Transverse colon (tissue), 4 donors: Measurements from ENCODE around the gene RPS6KB1. TPM values are rescaled to one million over a fixed set of nuclear protein-coding genes. Genes with fewer than 3 reads are reported as not detected.
"Not testable (repeated sequence)": the region's sequence is repeated elsewhere in the genome, so short reads cannot be mapped to it uniquely, and the experiment has no call there.

Experiments
- DNase-seq: peaks from one replicate; pipeline ENCODE4 v3.0.0-alpha.2; 2019
- H3K27ac ChIP-seq, 4 donors: fragments of 200-600 bp; sonication (generic); 2 replicates each; pipeline ENCODE4 v1.5.1; 2016 to 2018; ENCODE audit warnings: inconsistent platforms in 4 of 4
- H3K27me3 ChIP-seq: fragments of 200-600 bp; sonication (generic); 2 replicates; pipeline ENCODE4 v1.5.1; 2017; ENCODE audit warnings: inconsistent platforms
- H3K36me3 ChIP-seq, 4 donors: fragments of 200-600 bp; sonication (generic); 2 replicates each; pipeline ENCODE4 v1.5.1; 2017 to 2019; ENCODE audit warnings: inconsistent platforms in 4 of 4
- H3K4me1 ChIP-seq, 4 donors: fragments of 200-600 bp; sonication (generic); 2 replicates each; pipeline ENCODE4 v1.5.1; 2017 to 2020; ENCODE audit warnings: inconsistent platforms in 4 of 4
- H3K4me3 ChIP-seq, 4 donors: fragments of 200-600 bp; sonication (generic); 1 replicate in 1 of 4; 2 replicates in 3 of 4; pipeline versions ENCODE4 v1.5.1 to v1.6.1; 2017 to 2019; ENCODE audit warnings: inconsistent platforms in 4 of 4
- H3K9me3 ChIP-seq, 2 donors: fragments of 200-600 bp; sonication (generic); 2 replicates each; pipeline ENCODE4 v1.5.1; 2017 to 2019; ENCODE audit warnings: inconsistent platforms in 2 of 2
- CTCF ChIP-seq, 5 experiments: fragments of 200-600 bp in 3 of 5; fragments of 450-650 bp in 2 of 5; sonication (generic) in 3 of 5; IDR thresholded peaks; 1 replicate in 2 of 5; 2 replicates in 3 of 5; pipeline ENCODE4 v1.5.1; 2016 to 2017; ENCODE audit warnings: antibody characterized with exemption in 5 of 5, inconsistent platforms in 3 of 5, mild to moderate bottlenecking in 2 of 5, moderate library complexity in 1 of 5
- EP300 ChIP-seq: sonication (generic); formaldehyde crosslinking; IDR thresholded peaks from one replicate; pipeline ENCODE4 v1.6.1; 2017; ENCODE audit warnings: antibody characterized with exemption, low read depth
- POLR2A ChIP-seq: fragments of 450-650 bp; IDR thresholded peaks from one replicate; pipeline ENCODE4 v1.6.1; 2016; ENCODE audit warnings: antibody characterized with exemption, mild to moderate bottlenecking, moderate library complexity
- POLR2AphosphoS5 ChIP-seq, 3 donors: sonication (generic); formaldehyde crosslinking; IDR thresholded peaks; one replicate each; pipeline ENCODE4 v1.6.1; 2016; ENCODE audit warnings: antibody characterized with exemption in 3 of 3
- WGBS, 2 donors: methylation state at CpG; one replicate each; pipeline ENCODE4 v1.1.5; 2018; ENCODE audit warnings: low coverage in 1 of 2; 5-methylcytosine and 5-hydroxymethylcytosine counted together
- in situ Hi-C, 4 donors: fragments of 200-750 bp; cut with MboI; loops; one replicate each; pipeline versions ENCODE4 v1.15.0 to v1.15.1; 2017; ENCODE audit warnings: low sequenced_read_pairs in 3 of 4, low pct_ligation_motif_present in 1 of 4, low pct_unique_long_range_greater_than_20kb in 1 of 4
- intact Hi-C: fragments of 100-400 bp; cut with DNase I; formaldehyde crosslinking; loops from one replicate; pipeline ENCODE4 v1.15.1; 2023; ENCODE audit warnings: low total_unique reads
- total RNA-seq, 4 donors: library from RNA; depleted of rRNA; stranded (reverse); fragments of >200 nt; gene quantifications; one replicate each; pipeline ENCODE4 v1.1.0, GENCODE V29; 2016

RPS6KB1 gene
- total RNA-seq, 4 donors from 2014 or later, result 18.3 to 51.3 (median 28.1) TPM

GRCh38 chr17:59863616-59864015 lies 29.3 kb upstream of the RPS6KB1 start:
- H3K27ac ChIP-seq, result no peak overlapping the region
- no peaks in the 10 kb centered on the region for H3K9me3 ChIP-seq
- H3K4me3 ChIP-seq, result no peak overlapping the region
- in situ Hi-C loops, result no loop called here
- no peaks in the 10 kb centered on the region for H3K27me3 ChIP-seq
- TF ChIP-seq CTCF (IDR thresholded peaks at IDR 0.05) (no peak), EP300 (no peak), POLR2A (no peak), POLR2AphosphoS5 (IDR thresholded peaks at IDR 0.05) (no peak)
- 56 to 74% methylated on average over 3 of the region's 3 CpGs for whole genome bisulfite sequencing, 2 donors
- H3K4me1 ChIP-seq, result peaks cover 0 to 8% (median 4%) of the 10 kb centered on the region in 4 donors
- intact Hi-C loops, result no loop called here
- DNase-seq, result no peak
- peaks cover 0 to 13% (median 0%) of the 10 kb centered on the region in 4 donors for H3K36me3 ChIP-seq

- Histone ChIP-seq H3K36me3 (peaks cover 0 to 13% (median 3%) of the 10 kb centered on the region in 4 donors), H3K4me3 (no peak overlapping the region), H3K27me3 (no peaks in the 10 kb centered on the region), H3K27ac (no peak overlapping the region), H3K9me3 (no peaks in the 10 kb centered on the region), H3K4me1 (no peaks in the 10 kb centered on the region)
- intact Hi-C loops (no loop called here), in situ Hi-C loops (no loop called here)
- DNase-seq, result no peak
- 67 to 73% methylated on average over 1 of the region's 1 CpG for WGBS, 2 donors
- no peak for TF ChIP-seq POLR2AphosphoS5 (IDR thresholded peaks at IDR 0.05)
- TF ChIP-seq EP300, result no peak
- no peak for TF ChIP-seq CTCF (IDR thresholded peaks at IDR 0.05)
- no peak for TF ChIP-seq POLR2A
Observed at GRCh38 chr17:59869941-59870218, 23.0 kb upstream of the RPS6KB1 start.

GRCh38 chr17:59870482-59870881 lies 22.4 kb upstream of the RPS6KB1 start:
- no peak for DNase-seq

GRCh38 chr17:59872351-59872750 lies 20.6 kb upstream of the RPS6KB1 start:
- H3K4me1 ChIP-seq, result no peaks in the 10 kb centered on the region
- H3K4me3 ChIP-seq, result no peak overlapping the region
- in situ Hi-C loops (no loop called here), intact Hi-C loops (no loop called here)
- no peaks in the 10 kb centered on the region for H3K27me3 ChIP-seq
- no peak for DNase-seq
- H3K9me3 ChIP-seq, result no peaks in the 10 kb centered on the region
- H3K36me3 ChIP-seq, result peaks cover 0 to 22% (median 9%) of the 10 kb centered on the region in 4 donors
- H3K27ac ChIP-seq, result no peak overlapping the region
- TF ChIP-seq POLR2A, result no peak
- TF ChIP-seq POLR2AphosphoS5 (IDR thresholded peaks at IDR 0.05), result no peak
- TF ChIP-seq EP300, result no peak
- no peak for TF ChIP-seq CTCF (IDR thresholded peaks at IDR 0.05)

More at GRCh38 chr17:59870482-59870881, 22.4 kb upstream of the RPS6KB1 start:
- intact Hi-C loops, result no loop called here
- no peaks in the 10 kb centered on the region for H3K27me3 ChIP-seq
- TF ChIP-seq EP300 (no peak), POLR2AphosphoS5 (IDR thresholded peaks at IDR 0.05) (no peak), POLR2A (no peak), CTCF (IDR thresholded peaks at IDR 0.05) (no peak)
- no peaks in the 10 kb centered on the region for H3K9me3 ChIP-seq
- in situ Hi-C loops, result no loop called here
- H3K4me3 ChIP-seq, result no peak overlapping the region
- H3K4me1 ChIP-seq, result no peaks in the 10 kb centered on the region
- peaks cover 0 to 16% (median 5%) of the 10 kb centered on the region in 4 donors for H3K36me3 ChIP-seq
- H3K27ac ChIP-seq, result no peak overlapping the region
- 86 to 87% methylated on average over 8 of the region's 8 CpGs for WGBS, 2 donors

GRCh38 chr17:59873414-59873813 lies 19.5 kb upstream of the RPS6KB1 start:
- DNase-seq, H3K27ac ChIP-seq, H3K27me3 ChIP-seq, in situ Hi-C loops, H3K4me1 ChIP-seq, H3K9me3 ChIP-seq, intact Hi-C loops, H3K4me3 ChIP-seq: not testable (repeated sequence)
- H3K36me3 ChIP-seq, result peaks cover 0 to 32% (median 12%) of the 10 kb centered on the region in 4 donors
- WGBS, 2 donors, result 95% methylated on average over 8 of the region's 8 CpGs; no CpG with 5 or more reads in 1 of the 2 donors
